PC-3 (cell line): ENCODE data around the gene CMTM2. TPM values are rescaled to one million over a fixed set of nuclear protein-coding genes. Genes with fewer than 3 reads are reported as not detected.

Source experiments
- ATAC-seq: fragments of 200-7000 bp; cut with Tn5 transposase; 2 replicates; pipeline ENCODE4 v1.9.1; 2020; ENCODE audit warnings: mild to moderate bottlenecking, moderate library complexity
- BruUV-seq: library from RNA; stranded (reverse); fragments of 400-500 nt; replicated peaks from 2 replicates; lab custom pipeline; 2021; lab: Mats Ljungman, UMichigan
- CTCF ChIA-PET: fragments of 300-600 bp; sonication (Branson Sonifier 250); formaldehyde crosslinking; loops from one replicate; lab custom pipeline; 2022; ENCODE audit warnings: antibody characterized with exemption; lab: Charles Lee
- POLR2A ChIA-PET: fragments of 300-600 bp; sonication (Branson Sonifier 250); formaldehyde crosslinking; loops from one replicate; lab custom pipeline; 2022; ENCODE audit warnings: antibody characterized with exemption; ENCODE audit not compliant: unreplicated experiment; lab: Charles Lee
- DNase-seq: peaks from one replicate; pipeline ENCODE4 v3.0.0-alpha.2; 2015
- H2AFZ ChIP-seq: fragments of 300-600 bp; sonication (generic); 2 replicates; pipeline ENCODE4 v1.6.0; 2016; ENCODE audit warnings: antibody characterized with exemption, low read length
- H3F3A ChIP-seq: fragments of 300-600 bp; sonication (generic); one replicate; pipeline ENCODE4 v1.6.0; 2017; ENCODE audit warnings: antibody characterized with exemption, low read length, control low read depth, mild to moderate bottlenecking; ENCODE audit not compliant: unreplicated experiment
- H3K27ac ChIP-seq: fragments of 300-600 bp; sonication (generic); 2 replicates; pipeline ENCODE4 v1.5.1; 2016; ENCODE audit warnings: mild to moderate bottlenecking, low read length
- H3K27me3 ChIP-seq: fragments of 300-600 bp; sonication (generic); 2 replicates; pipeline ENCODE4 v1.6.1; 2016; ENCODE audit warnings: low read length, mixed read lengths
- H3K36me3 ChIP-seq: fragments of 300-600 bp; sonication (generic); 2 replicates; pipeline ENCODE4 v1.6.1; 2016; ENCODE audit warnings: low read depth, mixed run types, low read length, mixed read lengths
- H3K4me1 ChIP-seq: fragments of 300-600 bp; sonication (generic); 2 replicates; pipeline ENCODE4 v1.5.1; 2016; ENCODE audit warnings: low read length; ENCODE audit not compliant: insufficient read depth
- H3K4me2 ChIP-seq: fragments of 300-600 bp; sonication (generic); 2 replicates; pipeline ENCODE4 v1.6.0; 2016; ENCODE audit warnings: low read length
- H3K4me3 ChIP-seq: fragments of 300-600 bp; sonication (generic); 2 replicates; pipeline ENCODE4 v1.5.1; 2016; ENCODE audit warnings: mild to moderate bottlenecking, low read length, mixed read lengths
- H3K79me2 ChIP-seq: fragments of 300-600 bp; sonication (generic); 2 replicates; pipeline ENCODE4 v1.6.1; 2017; ENCODE audit warnings: low read length, mixed read lengths
- H3K9ac ChIP-seq: fragments of 300-600 bp; sonication (generic); 2 replicates; pipeline ENCODE4 v1.6.0; 2016; ENCODE audit warnings: mild to moderate bottlenecking, low read length
- H3K9me2 ChIP-seq: fragments of 300-600 bp; sonication (generic); replicated peaks from 2 replicates; pipeline ENCODE4 v1.6.1; 2016; ENCODE audit warnings: mixed run types, low read length, mixed read lengths
- H3K9me3 ChIP-seq: fragments of 300-600 bp; sonication (generic); 2 replicates; pipeline ENCODE4 v1.6.1; 2016; ENCODE audit warnings: low read length, mixed read lengths
- H4K20me1 ChIP-seq: fragments of 300-600 bp; sonication (generic); 2 replicates; pipeline ENCODE4 v1.6.1; 2016; ENCODE audit warnings: low read length, mixed read lengths
- CTCF ChIP-seq: fragments of 300-600 bp; sonication (generic); conservative IDR thresholded peaks from 2 replicates; pipeline ENCODE4 v1.5.1; 2017; ENCODE audit warnings: antibody characterized with exemption, low read depth, mild to moderate bottlenecking, low read length
- EZH2 ChIP-seq: fragments of 300-600 bp; sonication (generic); IDR thresholded peaks from one replicate; pipeline ENCODE4 v1.6.1; 2017; ENCODE audit warnings: antibody characterized with exemption, mild to moderate bottlenecking, low read length; ENCODE audit not compliant: unreplicated experiment
- EZH2phosphoT487 ChIP-seq: fragments of 300-600 bp; sonication (generic); IDR thresholded peaks from 2 replicates; pipeline ENCODE4 v1.6.1; 2018; ENCODE audit warnings: mild to moderate bottlenecking, antibody characterized with exemption, low read length, borderline replicate concordance
- intact Hi-C: fragments of 100-400 bp; cut with micrococcal nuclease; formaldehyde crosslinking; loops from 2 replicates; pipeline ENCODE4 v1.9.0; 2023
- total RNA-seq: library from RNA; depleted of rRNA; stranded (reverse); fragments of >200 nt; gene quantifications from 2 replicates; pipeline ENCODE4 v1.2.3, GENCODE V29; 2014

CMTM2 gene
- total RNA-seq, 1 experiment from 2014 or later, result not detected

- H3K9me2 ChIP-seq, result no peaks in the 10 kb centered on the region
- H3K27ac ChIP-seq, result no peak within 1 kb of the TSS
- ChIA-PET POLR2A (interaction anchor here (0.7 kb wide), 1 partner anchor 92 kb away, joined by 13 read pairs; no protein-coding TSS in a partner anchor), CTCF (interaction anchor here (0.5 kb wide), 1 partner anchor 1041 kb away, joined by 7 read pairs; no protein-coding TSS in a partner anchor)
- H3K9me3 ChIP-seq, result no peaks in the 10 kb centered on the region
- DNase-seq (peak; percentile 40), ATAC-seq (peak; percentile 68)
- intact Hi-C loops, result loop anchor here (2.0 to 10.0 kb wide), 4 partner anchors 42 to 268 kb away; partner anchors contain the start of gene CMTM4
- H3K4me3 ChIP-seq, result peak within 1 kb of the TSS; percentile 72
- peak within 1 kb of the TSS; percentile 69 for H3K9ac ChIP-seq
- H3K36me3 ChIP-seq, result no peaks in the 10 kb centered on the region
- peak within 1 kb of the TSS; percentile 79 for H3K4me2 ChIP-seq
- no peaks in the 10 kb centered on the region for H3F3A ChIP-seq
- no TSS peak for BruUV-seq
- no peaks in the 10 kb centered on the region for H4K20me1 ChIP-seq
- H2AFZ ChIP-seq, result peak within 1 kb of the TSS; percentile 68
- H3K79me2 ChIP-seq, result no peaks in the 10 kb centered on the region
- no peaks in the 10 kb centered on the region for H3K27me3 ChIP-seq
- peaks cover 6% of the 10 kb centered on the region; the same call in 1 of the 2 replicates for H3K4me1 ChIP-seq
- TF ChIP-seq CTCF, result peak; percentile 57
- TF ChIP-seq EZH2, result no peak
- TF ChIP-seq EZH2phosphoT487, result no peak
These were observed 25.3 kb downstream of the CMTM2 start, which contains the start of gene CMTM3 for GRCh38 chr16:66604376-66605176. TSS of gene CMTM3 (plus strand) at chr16:66604704. CDS start at chr16:66604806, 102 bp downstream.

- ATAC-seq (peak; percentile 55), DNase-seq (peak; percentile 27)
- CTCF ChIA-PET, result interaction anchor here (0.5 to 1.1 kb wide), 2 partner anchors 13 to 1042 kb away, joined by 4 to 7 read pairs; no protein-coding TSS in a partner anchor
- Histone ChIP-seq H3K27ac (no peak overlapping the region), H3K9me3 (no peaks in the 10 kb centered on the region), H3K36me3 (no peaks in the 10 kb centered on the region), H3K27me3 (no peaks in the 10 kb centered on the region), H3K4me1 (peaks cover 6% of the 10 kb centered on the region; the same call in 1 of the 2 replicates), H3K4me3 (peak overlapping the region; percentile 72), H3K79me2 (no peaks in the 10 kb centered on the region), H4K20me1 (no peaks in the 10 kb centered on the region), H2AFZ (peak overlapping the region; percentile 68), H3K9me2 (no peaks in the 10 kb centered on the region), H3F3A (no peaks in the 10 kb centered on the region), H3K4me2 (peak overlapping the region; percentile 79), H3K9ac (peak overlapping the region; percentile 69)
- POLR2A ChIA-PET, result interaction anchor here (0.7 kb wide), 1 partner anchor 93 kb away, joined by 13 read pairs; no protein-coding TSS in a partner anchor
- BruUV-seq, result TSS peak; percentile 61
- intact Hi-C loops, result loop anchor here (2.0 to 10.0 kb wide), 4 partner anchors 43 to 267 kb away; partner anchors contain the start of gene CMTM4
- no peak for TF ChIP-seq EZH2
- TF ChIP-seq EZH2phosphoT487, result no peak
- TF ChIP-seq CTCF, result no peak; the same call in 1 of the 2 replicates
These were observed 26.1 kb downstream of the CMTM2 start for GRCh38 chr16:66605177-66605978.
